Activated CD4-positive, alpha-beta T cell treated with anti-CD3 and anti-CD28 coated beads for 36 hours (primary cell): ENCODE results near the gene DUSP28. TPM values are rescaled to one million over a fixed set of nuclear protein-coding genes. Genes with fewer than 3 reads are reported as not detected.

ENCODE experiments used
- ATAC-seq: fragments of 200-7000 bp; cut with Tn5 transposase; one replicate; pipeline ENCODE4 v1.10.0; 2021; ENCODE audit warnings: mild to moderate bottlenecking, moderate library complexity
- CTCF ChIA-PET: fragments of 350-600 bp; sonication (Branson Sonifier 250); formaldehyde crosslinking; loops from one replicate; lab custom pipeline; 2021; ENCODE audit warnings: antibody characterized with exemption; lab: Charles Lee
- POLR2A ChIA-PET: fragments of 350-600 bp; sonication (Branson Sonifier 250); formaldehyde crosslinking; loops from one replicate; lab custom pipeline; 2021; ENCODE audit warnings: antibody characterized with exemption, inconsistent platforms; lab: Charles Lee
- DNase-seq: peaks from one replicate; pipeline ENCODE4 v3.0.0-alpha.2; 2020
- H3K27ac Mint-ChIP-seq: one replicate; pipeline ENCODE4 v1.8.0; 2021; ENCODE audit warnings: mixed read lengths
- H3K27me3 Mint-ChIP-seq: one replicate; pipeline ENCODE4 v1.8.0; 2021; ENCODE audit warnings: mixed read lengths
- H3K36me3 Mint-ChIP-seq: one replicate; pipeline ENCODE4 v1.8.0; 2021; ENCODE audit warnings: low read depth, mixed read lengths
- H3K4me1 Mint-ChIP-seq: one replicate; pipeline ENCODE4 v1.8.0; 2021; ENCODE audit warnings: mixed read lengths
- H3K4me3 Mint-ChIP-seq: one replicate; pipeline ENCODE4 v1.8.0; 2021; ENCODE audit warnings: mild to moderate bottlenecking, moderate library complexity, mixed read lengths
- H3K9me3 Mint-ChIP-seq: one replicate; pipeline ENCODE4 v1.8.0; 2021; ENCODE audit warnings: low read depth, mixed read lengths
- intact Hi-C, 2 experiments: fragments of 100-400 bp; cut with DNase I in 1 of 2; cut with micrococcal nuclease in 1 of 2; formaldehyde crosslinking; loops; one replicate each; pipeline versions ENCODE4 v1.14.2 to v1.15.1; 2022 to 2024; cut with DNase I, micrococcal nuclease
- total RNA-seq, 2 experiments: library from RNA; stranded (reverse); gene quantifications; one replicate each; pipeline ENCODE4 v1.2.3, GENCODE V29; 2021

DUSP28 gene
- total RNA-seq, 2 experiments from 2014 or later: 3.3 to 5.0 TPM

- no peak for ATAC-seq
- Mint-ChIP-seq H3K4me1 (no peaks in the 10 kb centered on the region), H3K36me3 (no peaks in the 10 kb centered on the region), H3K27me3 (no peaks in the 10 kb centered on the region), H3K27ac (no peak overlapping the region), H3K4me3 (no peak overlapping the region), H3K9me3 (no peaks in the 10 kb centered on the region)
- ChIA-PET CTCF (no interaction called here), POLR2A (no interaction called here)
- no peak for DNase-seq
- intact Hi-C loops: no loop called here
Observed at GRCh38 chr2:240603846-240604245, 43.7 kb downstream of the DUSP28 start.

GRCh38 chr2:240604291-240604938 is 44.3 kb downstream of the DUSP28 start:
- Mint-ChIP-seq H3K27ac (no peak overlapping the region), H3K4me3 (no peak overlapping the region), H3K27me3 (no peaks in the 10 kb centered on the region), H3K9me3 (no peaks in the 10 kb centered on the region), H3K4me1 (no peaks in the 10 kb centered on the region), H3K36me3 (no peaks in the 10 kb centered on the region)
- POLR2A ChIA-PET: no interaction called here
- no peak for ATAC-seq
- no peak for DNase-seq
- CTCF ChIA-PET: no interaction called here
- intact Hi-C loops: no loop called here

- Mint-ChIP-seq H3K36me3 (no peaks in the 10 kb centered on the region), H3K4me1 (no peaks in the 10 kb centered on the region), H3K27ac (no peak overlapping the region), H3K27me3 (no peaks in the 10 kb centered on the region), H3K4me3 (no peak overlapping the region), H3K9me3 (no peaks in the 10 kb centered on the region)
- intact Hi-C loops: no loop called here
- no peak for ATAC-seq
- CTCF ChIA-PET: interaction anchor here (0.7 kb wide), 1 partner anchor 52 kb away, joined by 3 read pairs; no protein-coding TSS in a partner anchor
- POLR2A ChIA-PET: no interaction called here
- no peak for DNase-seq
Observed at GRCh38 chr2:240604939-240605716, 45.0 kb downstream of the DUSP28 start.

GRCh38 chr2:240605867-240606743 is 45.9 kb downstream of the DUSP28 start:
- ATAC-seq (no peak), DNase-seq (no peak)
- ChIA-PET CTCF (interaction anchor here (0.7 kb wide), 1 partner anchor 53 kb away, joined by 3 read pairs; no protein-coding TSS in a partner anchor), POLR2A (no interaction called here)
- H3K4me3 Mint-ChIP-seq: no peak overlapping the region
- H3K4me1 Mint-ChIP-seq: no peaks in the 10 kb centered on the region
- no peaks in the 10 kb centered on the region for H3K36me3 Mint-ChIP-seq
- H3K27ac Mint-ChIP-seq: no peak overlapping the region
- H3K9me3 Mint-ChIP-seq: no peaks in the 10 kb centered on the region
- H3K27me3 Mint-ChIP-seq: no peaks in the 10 kb centered on the region
- intact Hi-C loops: no loop called here

- H3K9me3 Mint-ChIP-seq: no peaks in the 10 kb centered on the region
- peak; percentile 4 for DNase-seq
- H3K27ac Mint-ChIP-seq: peak overlapping the region; percentile 44
- no peak for ATAC-seq
- POLR2A ChIA-PET: no interaction called here
- CTCF ChIA-PET: interaction anchor here (0.8 kb wide), 1 partner anchor 176 kb away, joined by 3 read pairs; no protein-coding TSS in a partner anchor
- H3K4me3 Mint-ChIP-seq: no peak overlapping the region
- H3K36me3 Mint-ChIP-seq: peaks cover 6% of the 10 kb centered on the region
- H3K27me3 Mint-ChIP-seq: no peaks in the 10 kb centered on the region
- intact Hi-C loops: no loop called here
- peaks cover 8% of the 10 kb centered on the region for H3K4me1 Mint-ChIP-seq
Observed at GRCh38 chr2:240611601-240612210, 51.5 kb downstream of the DUSP28 start.

Other genes starting within 250 kb of the DUSP28 start
- gene GPC1, start 124.7 kb upstream of the DUSP28 start, total RNA-seq: 1 to 10 TPM; 1.7 to 2.0 TPM
- 10 to 100 TPM; 20.7 to 24.0 TPM for gene ANKMY1, start 2.4 kb upstream of the DUSP28 start, total RNA-seq
- 10 to 100 TPM; 35.7 to 43.8 TPM for gene RNPEPL1, start 8.1 kb downstream of the DUSP28 start, total RNA-seq
- 10 to 100 TPM; 22.1 to 30.2 TPM for gene CAPN10, start 26.4 kb downstream of the DUSP28 start, total RNA-seq
- gene GPR35, start 65.1 kb downstream of the DUSP28 start, total RNA-seq: 1 to 10 TPM; 3.6 to 4.1 TPM
- not detected for gene AQP12B, start 122.5 kb downstream of the DUSP28 start, total RNA-seq
- gene AQP12A, start 131.5 kb downstream of the DUSP28 start, total RNA-seq: not detected